T-cell (primary cell): ENCODE measurements around the gene MS4A4A. TPM values are rescaled to one million over a fixed set of nuclear protein-coding genes. Genes with fewer than 3 reads are reported as not detected.
"Not testable (repeated sequence)": the region's sequence is repeated elsewhere in the genome, so short reads cannot be mapped to it uniquely, and the experiment has no call there.

Experiments
- ATAC-seq, 4 experiments: fragments of 200-7000 bp in 3 of 4; fragments of 150-1000 bp in 1 of 4; cut with Tn5 transposase; replicated peaks in 1 of 4; 1 replicate in 3 of 4; 2 replicates in 1 of 4; pipeline ENCODE4 v1.10.0; 2021; ENCODE audit warnings: moderate library complexity in 3 of 4, mild to moderate bottlenecking in 2 of 4, moderate number of reproducible peaks in 1 of 4
- CTCF ChIA-PET, 2 donors: fragments of 300-600 bp; sonication (Branson Sonifier 250); formaldehyde crosslinking; loops; one replicate each; lab custom pipeline; 2022; ENCODE audit warnings: antibody characterized with exemption in 2 of 2; lab: Charles Lee
- POLR2A ChIA-PET, 2 donors: fragments of 300-600 bp; sonication (Branson Sonifier 250); formaldehyde crosslinking; loops; one replicate each; lab custom pipeline; 2022; ENCODE audit warnings: antibody characterized with exemption in 2 of 2; lab: Charles Lee
- DNase-seq, 35 experiments: peaks; one replicate each; pipeline versions ENCODE4 v3.0.0 to v3.0.0-alpha.2; 2013 to 2023
- H3K27ac ChIP-seq: one replicate; pipeline ENCODE4 v1.5.1; 2013; ENCODE audit warnings: low read length
- H3K27me3 ChIP-seq, 2 experiments: replicated peaks in 1 of 2; 1 replicate in 1 of 2; 2 replicates in 1 of 2; pipeline versions ENCODE4 v1.6.1 to v1.7.0; 2013; ENCODE audit warnings: low read length in 1 of 2, mixed read lengths in 1 of 2; ENCODE audit not compliant: control insufficient read depth in 2 of 2, insufficient read depth in 2 of 2; ENCODE audit errors: extremely low read depth in 1 of 2
- H3K36me3 ChIP-seq, 2 donors: 1 replicate in 1 of 2; 2 replicates in 1 of 2; pipeline versions ENCODE4 v1.6.1 to v1.7.0; 2013; ENCODE audit warnings: low read length in 1 of 2; ENCODE audit not compliant: control insufficient read depth in 2 of 2, insufficient read depth in 1 of 2; ENCODE audit errors: extremely low read depth in 1 of 2
- H3K4me1 ChIP-seq, 2 experiments: 1 replicate in 1 of 2; 2 replicates in 1 of 2; pipeline versions ENCODE4 v1.6.1 to v1.7.0; 2013; ENCODE audit warnings: low read length in 2 of 2, mixed read lengths in 1 of 2; ENCODE audit not compliant: insufficient read depth in 2 of 2, control insufficient read depth in 1 of 2; ENCODE audit errors: extremely low read depth in 1 of 2
- H3K4me3 ChIP-seq, 2 donors: 1 replicate in 1 of 2; 2 replicates in 1 of 2; pipeline versions ENCODE4 v1.5.1 to v1.7.0; 2013; ENCODE audit warnings: mild to moderate bottlenecking in 2 of 2, low read length in 1 of 2, moderate library complexity in 1 of 2; ENCODE audit not compliant: control insufficient read depth in 1 of 2; ENCODE audit errors: extremely low read depth in 1 of 2
- H3K9me3 ChIP-seq: 2 replicates; pipeline ENCODE4 v1.7.0; 2013
- H3K27ac Mint-ChIP-seq, 2 donors: one replicate each; pipeline ENCODE4 v1.8.0; 2020 to 2021; ENCODE audit warnings: mild to moderate bottlenecking in 2 of 2, mixed read lengths in 2 of 2
- H3K27me3 Mint-ChIP-seq, 2 donors: one replicate each; pipeline ENCODE4 v1.8.0; 2021 to 2022; ENCODE audit warnings: mixed read lengths in 2 of 2
- H3K36me3 Mint-ChIP-seq: one replicate; pipeline ENCODE4 v1.8.0; 2021; ENCODE audit warnings: mixed read lengths
- H3K4me1 Mint-ChIP-seq, 3 donors: one replicate each; pipeline ENCODE4 v1.8.0; 2020 to 2022; ENCODE audit warnings: mixed read lengths in 3 of 3, mild to moderate bottlenecking in 1 of 3
- H3K4me3 Mint-ChIP-seq, 3 donors: one replicate each; pipeline ENCODE4 v1.8.0; 2020 to 2022; ENCODE audit warnings: mild to moderate bottlenecking in 3 of 3, mixed read lengths in 3 of 3, moderate library complexity in 3 of 3
- H3K9me3 Mint-ChIP-seq, 3 donors: one replicate each; pipeline ENCODE4 v1.8.0; 2020 to 2022; ENCODE audit warnings: mixed read lengths in 3 of 3
- WGBS: methylation state at CpG from one replicate; pipeline ENCODE4 v1.1.5; 2013; ENCODE audit warnings: missing lambda C conversion rate; ENCODE audit not compliant: insufficient coverage; 5-methylcytosine and 5-hydroxymethylcytosine counted together
- total RNA-seq, 35 experiments: library from RNA in 6 of 35; stranded (reverse) in 6 of 35; fragments of 120-200 nt in 1 of 35; gene quantifications; one replicate each; pipeline versions ENCODE4 v1.2.1 to v1.2.4 and lab custom pipeline; 2013 to 2026

The MS4A4A gene
- total RNA-seq, 5 donors from 2014 or later (not counting 1 experiment from before 2014, with no cell fraction given): 0.26 TPM; not detected in 4

GRCh38 chr11:60288531-60288930 lies 8.1 kb downstream of the MS4A4A start:
- H3K9me3 Mint-ChIP-seq: peaks cover 0 to 8% (median 0%) of the 10 kb centered on the region in 3 donors
- Histone ChIP-seq H3K27me3 (peaks cover 0 to 11% of the 10 kb centered on the region in 2 experiments), H3K36me3 (no peaks in the 10 kb centered on the region), H3K4me1 (no peaks in the 10 kb centered on the region), H3K9me3 (no peaks in the 10 kb centered on the region), H3K4me3 (no peak overlapping the region), H3K27ac (no peak overlapping the region)
- H3K4me1 Mint-ChIP-seq: no peaks in the 10 kb centered on the region
- no peaks in the 10 kb centered on the region for H3K36me3 Mint-ChIP-seq
- no peak for ATAC-seq
- H3K27me3 Mint-ChIP-seq: peaks cover 7 to 15% of the 10 kb centered on the region in 2 donors
- H3K27ac Mint-ChIP-seq: no peak overlapping the region
- ChIA-PET CTCF (no interaction called here), POLR2A (no interaction called here)
- DNase-seq: no peak
- no peak overlapping the region for H3K4me3 Mint-ChIP-seq
- 80% methylated on average over 1 of the region's 1 CpG for WGBS

DNA sequence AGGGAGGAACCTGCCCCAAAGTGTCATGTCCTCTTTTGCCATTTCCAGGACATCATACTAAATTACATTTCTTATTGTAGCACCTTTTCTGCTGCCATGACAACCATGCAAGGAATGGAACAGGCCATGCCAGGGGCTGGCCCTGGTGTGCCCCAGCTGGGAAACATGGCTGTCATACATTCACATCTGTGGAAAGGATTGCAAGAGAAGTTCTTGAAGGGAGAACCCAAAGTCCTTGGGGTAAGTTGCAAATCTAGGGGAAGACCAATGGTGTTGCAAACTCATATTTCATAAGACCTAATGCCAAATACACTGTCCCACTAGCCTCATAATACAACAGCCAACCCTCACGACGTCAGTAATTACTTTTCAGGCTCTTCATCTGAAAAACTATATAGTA lies 11.7 kb downstream of the MS4A4A start:
- H3K4me3 Mint-ChIP-seq: no peak overlapping the region
- H3K36me3 Mint-ChIP-seq: no peaks in the 10 kb centered on the region
- Histone ChIP-seq H3K4me1 (no peaks in the 10 kb centered on the region), H3K36me3 (no peaks in the 10 kb centered on the region), H3K27ac (no peak overlapping the region), H3K9me3 (no peaks in the 10 kb centered on the region), H3K4me3 (no peak overlapping the region), H3K27me3 (peaks cover 0 to 11% of the 10 kb centered on the region in 2 experiments)
- ATAC-seq: no peak
- peaks cover 17 to 21% of the 10 kb centered on the region in 2 donors for H3K27me3 Mint-ChIP-seq
- no peak for DNase-seq
- H3K4me1 Mint-ChIP-seq: no peaks in the 10 kb centered on the region
- peaks cover 0 to 8% (median 0%) of the 10 kb centered on the region in 3 donors for H3K9me3 Mint-ChIP-seq
- H3K27ac Mint-ChIP-seq: no peak overlapping the region
- no CpG with 5 or more reads among the region's 2 CpGs for WGBS
- ChIA-PET POLR2A (no interaction called here), CTCF (no interaction called here)

- no CpG with 5 or more reads among the region's 3 CpGs for WGBS
- no peaks in the 10 kb centered on the region for H3K27me3 ChIP-seq
- CTCF ChIA-PET: no interaction called here
Measured at GRCh38 chr11:60301178-60301577, 20.7 kb downstream of the MS4A4A start.

GRCh38 chr11:60301884-60302283 lies 21.4 kb downstream of the MS4A4A start:
- H3K27ac ChIP-seq, H3K27me3 ChIP-seq, DNase-seq, H3K4me3 Mint-ChIP-seq, ATAC-seq, H3K4me1 Mint-ChIP-seq, H3K4me3 ChIP-seq, H3K4me1 ChIP-seq, POLR2A ChIA-PET, H3K9me3 ChIP-seq, H3K36me3 ChIP-seq, CTCF ChIA-PET, H3K36me3 Mint-ChIP-seq, H3K27ac Mint-ChIP-seq, H3K9me3 Mint-ChIP-seq: not testable (repeated sequence)
- WGBS: no CpG with 5 or more reads among the region's 6 CpGs
- H3K27me3 Mint-ChIP-seq: peaks cover 11 to 15% of the 10 kb centered on the region in 2 donors

More at GRCh38 chr11:60301178-60301577, 20.7 kb downstream of the MS4A4A start:
- no peak overlapping the region for H3K27ac Mint-ChIP-seq
- POLR2A ChIA-PET: no interaction called here
- Histone ChIP-seq H3K36me3 (no peaks in the 10 kb centered on the region), H3K4me1 (no peaks in the 10 kb centered on the region), H3K4me3 (no peak overlapping the region), H3K27ac (no peak overlapping the region), H3K9me3 (no peaks in the 10 kb centered on the region)
- ATAC-seq (no peak), DNase-seq (no peak)
- H3K4me1 Mint-ChIP-seq: no peaks in the 10 kb centered on the region
- no peaks in the 10 kb centered on the region for H3K36me3 Mint-ChIP-seq
- no peaks in the 10 kb centered on the region for H3K9me3 Mint-ChIP-seq
- peaks cover 17 to 22% of the 10 kb centered on the region in 2 donors for H3K27me3 Mint-ChIP-seq
- no peak overlapping the region for H3K4me3 Mint-ChIP-seq

GRCh38 chr11:60303661-60304060 lies 23.2 kb downstream of the MS4A4A start:
- H3K9me3 ChIP-seq: no peaks in the 10 kb centered on the region
- H3K4me3 Mint-ChIP-seq: no peak overlapping the region
- H3K4me1 Mint-ChIP-seq: no peaks in the 10 kb centered on the region
- peaks cover 11 to 15% of the 10 kb centered on the region in 2 donors for H3K27me3 Mint-ChIP-seq
- H3K36me3 Mint-ChIP-seq: no peaks in the 10 kb centered on the region
- H3K36me3 ChIP-seq: no peaks in the 10 kb centered on the region
- no peak for DNase-seq
- POLR2A ChIA-PET: no interaction called here
- no peak for ATAC-seq
- no peaks in the 10 kb centered on the region for H3K9me3 Mint-ChIP-seq
- no peak overlapping the region for H3K4me3 ChIP-seq
- CTCF ChIA-PET: no interaction called here
- no peaks in the 10 kb centered on the region for H3K27me3 ChIP-seq
- WGBS: 88% methylated on average over 1 of the region's 5 CpGs
- H3K27ac Mint-ChIP-seq: no peak overlapping the region
- H3K27ac ChIP-seq: no peak overlapping the region
- no peaks in the 10 kb centered on the region for H3K4me1 ChIP-seq

- H3K27me3 ChIP-seq: no peaks in the 10 kb centered on the region
- no peak overlapping the region for H3K27ac ChIP-seq
- H3K9me3 Mint-ChIP-seq: no peaks in the 10 kb centered on the region
- no peaks in the 10 kb centered on the region for H3K4me1 Mint-ChIP-seq
- H3K4me3 Mint-ChIP-seq: no peak overlapping the region
- no peak overlapping the region for H3K4me3 ChIP-seq
- H3K27me3 Mint-ChIP-seq: peaks cover 11 to 14% of the 10 kb centered on the region in 2 donors
- ChIA-PET POLR2A (no interaction called here), CTCF (no interaction called here)
- H3K36me3 ChIP-seq: no peaks in the 10 kb centered on the region
- DNase-seq (no peak), ATAC-seq (no peak)
- 94% methylated on average over 2 of the region's 3 CpGs for WGBS
- H3K9me3 ChIP-seq: no peaks in the 10 kb centered on the region
- H3K27ac Mint-ChIP-seq: no peak overlapping the region
- H3K36me3 Mint-ChIP-seq: no peaks in the 10 kb centered on the region
- H3K4me1 ChIP-seq: no peaks in the 10 kb centered on the region
Measured at GRCh38 chr11:60305906-60306619, 25.6 kb downstream of the MS4A4A start.
